HCT116 (cell line): ENCODE results near the gene UBE2N. TPM values are rescaled to one million over a fixed set of nuclear protein-coding genes. Genes with fewer than 3 reads are reported as not detected.

Source experiments
- ATAC-seq: fragments of 200-7000 bp; cut with Tn5 transposase; 2 replicates; pipeline ENCODE4 v1.9.1; 2020; ENCODE audit warnings: mild to moderate bottlenecking, moderate library complexity
- BruUV-seq: library from RNA; stranded (reverse); fragments of 400-500 nt; replicated peaks from 2 replicates; lab custom pipeline; 2021; lab: Mats Ljungman, UMichigan
- CTCF ChIA-PET: fragments of 300-600 bp; sonication (Branson Sonifier 250); formaldehyde crosslinking; loops from one replicate; lab custom pipeline; 2021; ENCODE audit warnings: antibody characterized with exemption; lab: Charles Lee
- POLR2A ChIA-PET: fragments of 300-600, 350-600 bp; sonication (Branson Sonifier 250); formaldehyde crosslinking; loops from one replicate; lab custom pipeline; 2021; ENCODE audit warnings: antibody characterized with exemption; lab: Charles Lee
- RAD21 ChIA-PET, 2 experiments: fragments of 300-600 bp; sonication (Branson Sonifier 250); formaldehyde crosslinking; loops; one replicate each; lab custom pipeline; 2023; ENCODE audit warnings: low total read pairs in 2 of 2; ENCODE audit not compliant: uncharacterized antibody in 2 of 2, unreplicated experiment in 2 of 2, low non-redundant PET in 1 of 2; lab: Charles Lee
- DNase-seq: peaks from one replicate; pipeline ENCODE4 v3.0.0-alpha.2; 2010; ENCODE audit warnings: low read depth, low spot score
- H2AFZ ChIP-seq: fragments of 200-600 bp; shearing (Covaris generic), sonication (generic); 2 replicates; pipeline ENCODE4 v1.6.1; 2017; ENCODE audit warnings: low read depth, mixed run types, mixed read lengths, antibody characterized with exemption, low read length; ENCODE audit not compliant: poor library complexity, severe bottlenecking
- H3K27ac ChIP-seq: 2 replicates; pipeline ENCODE4 v1.5.1; 2012; ENCODE audit warnings: low read depth, low read length
- H3K27me3 ChIP-seq: fragments of 200-600 bp; sonication (generic); 2 replicates; pipeline ENCODE4 v1.6.1; 2016; ENCODE audit warnings: mixed run types, low read length, mixed read lengths; ENCODE audit not compliant: insufficient read depth
- H3K36me3 ChIP-seq, 2 experiments: fragments of 200-500 bp in 1 of 2; fragments of 200-600 bp in 1 of 2; sonication (Bioruptor generic) in 1 of 2; sonication (generic) in 1 of 2; 2 replicates each; pipeline versions ENCODE4 v1.5.1 to v1.6.1; 2014 to 2016; ENCODE audit warnings: low read length in 2 of 2, inconsistent platforms in 1 of 2, mixed read lengths in 1 of 2, mixed run types in 1 of 2; ENCODE audit not compliant: insufficient read depth in 2 of 2, control insufficient read depth in 1 of 2
- H3K4me1 ChIP-seq, 2 experiments: fragments of 200-600 bp in 1 of 2; sonication (generic) in 1 of 2; 2 replicates each; pipeline versions ENCODE4 v1.5.1 to v1.6.1; 2012 to 2017; ENCODE audit warnings: low read length in 2 of 2, inconsistent platforms in 1 of 2, mild to moderate bottlenecking in 1 of 2, mixed read lengths in 1 of 2, mixed run types in 1 of 2, moderate library complexity in 1 of 2; ENCODE audit not compliant: insufficient read depth in 2 of 2, control insufficient read depth in 1 of 2
- H3K4me2 ChIP-seq: fragments of 200-600 bp; sonication (generic); 2 replicates; pipeline ENCODE4 v1.6.1; 2017; ENCODE audit warnings: mixed run types, low read length, mixed read lengths
- H3K4me3 ChIP-seq, 2 experiments: fragments of 200-600 bp in 1 of 2; sonication (generic) in 1 of 2; replicated peaks in 1 of 2; 2 replicates each; pipeline ENCODE4 v1.5.1; 2011 to 2016; ENCODE audit warnings: low read length in 2 of 2, control low read depth in 1 of 2, low read depth in 1 of 2, mild to moderate bottlenecking in 1 of 2, mixed read lengths in 1 of 2, mixed run types in 1 of 2
- H3K79me2 ChIP-seq: fragments of 200-600 bp; sonication (generic); 2 replicates; pipeline ENCODE4 v1.6.1; 2017; ENCODE audit warnings: mild to moderate bottlenecking, mixed run types, low read length, moderate library complexity, mixed read lengths; ENCODE audit not compliant: insufficient read depth
- H3K9ac ChIP-seq: fragments of 200-600 bp; sonication (generic); 2 replicates; pipeline ENCODE4 v1.6.1; 2016; ENCODE audit warnings: low read length, mixed read lengths
- H3K9me2 ChIP-seq: fragments of 200-600 bp; sonication (generic), shearing (Covaris generic); 2 replicates; pipeline ENCODE4 v1.6.1; 2017; ENCODE audit warnings: mixed run types, mild to moderate bottlenecking, moderate library complexity; ENCODE audit not compliant: insufficient read depth
- H3K9me3 ChIP-seq, 2 experiments: fragments of 200-500 bp in 1 of 2; fragments of 200-600 bp in 1 of 2; sonication (Bioruptor generic) in 1 of 2; sonication (generic) in 1 of 2; 2 replicates each; pipeline ENCODE4 v1.6.1; 2014 to 2017; ENCODE audit warnings: low read length in 2 of 2, mixed read lengths in 2 of 2, inconsistent platforms in 1 of 2, low read depth in 1 of 2, mild to moderate bottlenecking in 1 of 2, mixed run types in 1 of 2, moderate library complexity in 1 of 2; ENCODE audit not compliant: control insufficient read depth in 1 of 2, insufficient read depth in 1 of 2
- H4K20me1 ChIP-seq: fragments of 200-600 bp; sonication (generic), shearing (Covaris generic); 2 replicates; pipeline ENCODE4 v1.6.1; 2017; ENCODE audit warnings: mixed run types, mild to moderate bottlenecking, moderate library complexity; ENCODE audit not compliant: insufficient read depth
- EZH2 ChIP-seq: fragments of 200-600 bp; sonication (generic); IDR thresholded peaks from 2 replicates; pipeline ENCODE4 v1.6.1; 2017; ENCODE audit warnings: antibody characterized with exemption, mixed run types
- SIN3A ChIP-seq: IDR thresholded peaks from 2 replicates; pipeline ENCODE4 v1.6.1; 2012; ENCODE audit warnings: low read depth
- YY1 ChIP-seq: IDR thresholded peaks from 2 replicates; pipeline ENCODE4 v1.6.1; 2011; ENCODE audit warnings: low read length, low read depth, moderate library complexity, mild to moderate bottlenecking; ENCODE audit not compliant: insufficient replicate concordance; ENCODE audit errors: extremely low read depth
- intact Hi-C: fragments of 100-400 bp; cut with micrococcal nuclease; formaldehyde crosslinking; loops from 2 replicates; pipeline ENCODE4 v1.10.0; 2022
- total RNA-seq: library from RNA; stranded (reverse); gene quantifications from one replicate; pipeline ENCODE4 v1.2.1, GENCODE V29; 2021; ENCODE audit not compliant: unreplicated experiment
- TF ChIP-seq, protein P1 (sequence below), 3 experiments: fragments of 200-600 bp in 1 of 3; sonication (generic) in 1 of 3; IDR thresholded peaks in 2 of 3; conservative IDR thresholded peaks in 1 of 3; 2 replicates each; pipeline ENCODE4 v1.5.1; 2012 to 2017; ENCODE audit warnings: low read depth in 2 of 3, low read length in 2 of 3, antibody characterized with exemption in 1 of 3, borderline replicate concordance in 1 of 3, control low read depth in 1 of 3, mild to moderate bottlenecking in 1 of 3, mixed read lengths in 1 of 3, mixed run types in 1 of 3, moderate library complexity in 1 of 3; ENCODE audit not compliant: insufficient read depth in 1 of 3

The UBE2N gene
- total RNA-seq, 1 experiment from 2014 or later = 140 TPM

DNA sequence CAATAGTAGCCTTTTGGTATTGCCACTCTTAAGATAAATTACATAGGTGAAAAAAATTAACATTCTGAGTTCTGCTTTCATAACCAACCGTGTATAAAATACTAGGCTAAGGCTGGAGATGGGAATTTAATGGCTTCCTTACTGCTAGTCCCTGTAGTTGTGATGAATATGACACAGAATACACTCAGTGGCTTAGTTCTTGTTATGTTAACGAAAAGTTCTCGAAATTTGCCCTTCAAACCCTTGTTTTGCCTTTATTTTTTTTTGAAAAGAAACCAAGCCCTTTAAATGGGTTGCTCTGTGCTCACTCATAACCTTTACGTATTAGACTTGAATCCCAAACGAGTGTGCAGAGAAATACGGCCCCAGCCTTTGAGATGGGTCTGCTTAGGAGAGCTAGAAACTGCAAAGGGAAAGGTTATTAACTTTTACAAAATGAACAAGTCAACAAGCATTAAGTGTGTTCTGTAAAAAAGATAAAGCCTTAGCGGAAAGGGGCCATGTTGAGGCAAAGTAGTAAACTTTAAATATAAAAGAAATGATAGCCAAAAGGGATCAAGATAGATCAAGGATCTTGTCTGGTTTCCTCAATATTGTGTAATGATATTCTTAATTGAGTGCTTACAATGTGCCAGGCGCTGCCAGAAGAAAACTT lies 62.3 kb downstream of the UBE2N start (continued):
- no peak for TF ChIP-seq YY1

DNA sequence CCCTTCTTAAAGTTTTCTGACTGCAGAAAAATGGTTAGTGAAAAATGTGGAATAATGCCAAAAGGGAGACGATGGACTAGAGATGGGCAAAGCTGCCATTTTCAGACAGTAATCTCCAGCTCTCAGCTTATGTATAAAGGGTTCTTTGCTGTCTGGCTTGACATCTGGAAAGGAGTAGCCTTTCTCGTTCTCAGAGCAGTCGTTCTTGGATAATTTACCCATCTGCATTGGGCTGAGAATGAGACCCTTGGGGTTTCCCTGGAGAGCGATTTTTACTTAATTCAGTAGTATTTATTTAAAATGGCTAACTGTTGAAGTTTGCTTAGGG lies 62.8 kb downstream of the UBE2N start:
- H2AFZ ChIP-seq = no peak overlapping the region
- ATAC-seq = no peak

More for the DNA sequence above, 62.8 kb downstream of the UBE2N start:
- Histone ChIP-seq H3K36me3 (no peaks in the 10 kb centered on the region), H3K27ac (peak overlapping the region; percentile 68), H4K20me1 (peaks cover 3% of the 10 kb centered on the region; the same call in 1 of the 2 replicates), H3K4me1 (peaks cover 17 to 32% of the 10 kb centered on the region in 2 experiments), H3K9ac (peak overlapping the region; percentile 92), H3K9me3 (no peaks in the 10 kb centered on the region), H3K9me2 (no peaks in the 10 kb centered on the region), H3K4me3 (peak overlapping the region; percentile 86 to 88), H3K27me3 (no peaks in the 10 kb centered on the region), H3K79me2 (peaks cover 58% of the 10 kb centered on the region), H3K4me2 (peak overlapping the region; percentile 78)
- ChIA-PET POLR2A (no interaction called here), CTCF (interaction anchor here (0.6 kb wide), 1 partner anchor 294 kb away, joined by 3 read pairs; no protein-coding TSS in a partner anchor), RAD21 (no interaction called here)
- intact Hi-C loops = loop anchor here (5.0 kb wide), 1 partner anchor 282 kb away; no protein-coding TSS in a partner anchor
- no peak for DNase-seq
- TF ChIP-seq EZH2 = no peak
- TF ChIP-seq, protein P1, sequence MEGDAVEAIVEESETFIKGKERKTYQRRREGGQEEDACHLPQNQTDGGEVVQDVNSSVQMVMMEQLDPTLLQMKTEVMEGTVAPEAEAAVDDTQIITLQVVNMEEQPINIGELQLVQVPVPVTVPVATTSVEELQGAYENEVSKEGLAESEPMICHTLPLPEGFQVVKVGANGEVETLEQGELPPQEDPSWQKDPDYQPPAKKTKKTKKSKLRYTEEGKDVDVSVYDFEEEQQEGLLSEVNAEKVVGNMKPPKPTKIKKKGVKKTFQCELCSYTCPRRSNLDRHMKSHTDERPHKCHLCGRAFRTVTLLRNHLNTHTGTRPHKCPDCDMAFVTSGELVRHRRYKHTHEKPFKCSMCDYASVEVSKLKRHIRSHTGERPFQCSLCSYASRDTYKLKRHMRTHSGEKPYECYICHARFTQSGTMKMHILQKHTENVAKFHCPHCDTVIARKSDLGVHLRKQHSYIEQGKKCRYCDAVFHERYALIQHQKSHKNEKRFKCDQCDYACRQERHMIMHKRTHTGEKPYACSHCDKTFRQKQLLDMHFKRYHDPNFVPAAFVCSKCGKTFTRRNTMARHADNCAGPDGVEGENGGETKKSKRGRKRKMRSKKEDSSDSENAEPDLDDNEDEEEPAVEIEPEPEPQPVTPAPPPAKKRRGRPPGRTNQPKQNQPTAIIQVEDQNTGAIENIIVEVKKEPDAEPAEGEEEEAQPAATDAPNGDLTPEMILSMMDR (IDR thresholded peaks at IDR 0.05 in 2 of 3, conservative IDR thresholded peaks at IDR 0.05 in 1 of 3; ENCODE audit: borderline replicate concordance in 1 of 3, insufficient read depth in 1 of 3, low read depth in 2 of 3, low read length in 2 of 3) = no peak
- TF ChIP-seq SIN3A = 0 out of 2 replicates have a peak, but pooled peaks have one; percentile 9
- BruUV-seq = no TSS peak
